ENCODE data around the gene ZHX3. TPM values are rescaled to one million over a fixed set of nuclear protein-coding genes. Genes with fewer than 3 reads are reported as not detected.

ZHX3 gene
- total RNA-seq, 1 experiment from 2014 or later: 22.7 TPM

DNA sequence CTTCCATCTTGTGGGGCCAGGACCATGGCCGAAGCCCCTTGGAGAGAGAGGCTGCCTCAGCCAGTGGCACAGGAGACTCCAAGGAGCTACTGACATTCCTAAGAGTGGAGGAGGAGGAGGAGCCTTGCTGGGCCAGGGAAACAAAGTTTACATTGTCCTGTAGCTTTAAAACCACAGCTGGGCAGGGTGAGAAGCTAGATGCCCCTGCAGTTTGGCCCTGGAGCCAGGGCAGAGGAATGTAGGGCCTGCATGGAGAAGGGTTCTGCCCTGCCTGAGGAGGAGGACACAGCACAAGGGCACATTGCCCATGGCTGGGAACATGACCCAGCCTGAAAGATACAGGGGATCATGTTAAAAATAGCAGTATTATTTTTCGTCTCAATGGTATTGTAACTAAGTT, 142.7 kb downstream of the ZHX3 start:
- H3K27me3 Mint-ChIP-seq (ENCODE audit: unreplicated experiment): no peaks in the 10 kb centered on the region
- H3K4me1 Mint-ChIP-seq (ENCODE audit: low read depth, unreplicated experiment): no peaks in the 10 kb centered on the region
- CTCF ChIA-PET: interaction anchor here (1.1 kb wide), 1 partner anchor 155 kb away, joined by 3 read pairs; no protein-coding TSS in a partner anchor
- BruUV-seq (replicated peaks): no TSS peak
- TF ChIP-seq, protein P1, sequence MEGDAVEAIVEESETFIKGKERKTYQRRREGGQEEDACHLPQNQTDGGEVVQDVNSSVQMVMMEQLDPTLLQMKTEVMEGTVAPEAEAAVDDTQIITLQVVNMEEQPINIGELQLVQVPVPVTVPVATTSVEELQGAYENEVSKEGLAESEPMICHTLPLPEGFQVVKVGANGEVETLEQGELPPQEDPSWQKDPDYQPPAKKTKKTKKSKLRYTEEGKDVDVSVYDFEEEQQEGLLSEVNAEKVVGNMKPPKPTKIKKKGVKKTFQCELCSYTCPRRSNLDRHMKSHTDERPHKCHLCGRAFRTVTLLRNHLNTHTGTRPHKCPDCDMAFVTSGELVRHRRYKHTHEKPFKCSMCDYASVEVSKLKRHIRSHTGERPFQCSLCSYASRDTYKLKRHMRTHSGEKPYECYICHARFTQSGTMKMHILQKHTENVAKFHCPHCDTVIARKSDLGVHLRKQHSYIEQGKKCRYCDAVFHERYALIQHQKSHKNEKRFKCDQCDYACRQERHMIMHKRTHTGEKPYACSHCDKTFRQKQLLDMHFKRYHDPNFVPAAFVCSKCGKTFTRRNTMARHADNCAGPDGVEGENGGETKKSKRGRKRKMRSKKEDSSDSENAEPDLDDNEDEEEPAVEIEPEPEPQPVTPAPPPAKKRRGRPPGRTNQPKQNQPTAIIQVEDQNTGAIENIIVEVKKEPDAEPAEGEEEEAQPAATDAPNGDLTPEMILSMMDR (IDR thresholded peaks at IDR 0.05; ENCODE audit: unreplicated experiment): no peak
- no peak overlapping the region for H3K27ac Mint-ChIP-seq (ENCODE audit: unreplicated experiment)
- H3K4me3 Mint-ChIP-seq (ENCODE audit: low read depth, unreplicated experiment): no peak overlapping the region
- peaks cover 13% of the 10 kb centered on the region for H3K36me3 Mint-ChIP-seq (ENCODE audit: insufficient read depth, unreplicated experiment)
- intact Hi-C loops (cut with micrococcal nuclease; ENCODE audit: unreplicated experiment): no loop called here
- DNase-seq: no peak
- H3K9me3 Mint-ChIP-seq (ENCODE audit: low read depth, unreplicated experiment): no peaks in the 10 kb centered on the region

GRCh38 chr20:41174373-41174772, 143.2 kb downstream of the ZHX3 start:
- no peak for DNase-seq
- Mint-ChIP-seq H3K27me3 (ENCODE audit: unreplicated experiment) (no peaks in the 10 kb centered on the region), H3K27ac (ENCODE audit: unreplicated experiment) (no peak overlapping the region), H3K4me3 (ENCODE audit: low read depth, unreplicated experiment) (no peak overlapping the region), H3K4me1 (ENCODE audit: low read depth, unreplicated experiment) (no peaks in the 10 kb centered on the region), H3K36me3 (ENCODE audit: insufficient read depth, unreplicated experiment) (peaks cover 17% of the 10 kb centered on the region), H3K9me3 (ENCODE audit: low read depth, unreplicated experiment) (no peaks in the 10 kb centered on the region)
- intact Hi-C loops (cut with micrococcal nuclease; ENCODE audit: unreplicated experiment): no loop called here
- TSS peak; percentile 16 for BruUV-seq (replicated peaks)
- CTCF ChIA-PET: interaction anchor here (1.1 kb wide), 1 partner anchor 155 kb away, joined by 3 read pairs; no protein-coding TSS in a partner anchor
- TF ChIP-seq, protein P1 (IDR thresholded peaks at IDR 0.05; ENCODE audit: unreplicated experiment): no peak

DNA sequence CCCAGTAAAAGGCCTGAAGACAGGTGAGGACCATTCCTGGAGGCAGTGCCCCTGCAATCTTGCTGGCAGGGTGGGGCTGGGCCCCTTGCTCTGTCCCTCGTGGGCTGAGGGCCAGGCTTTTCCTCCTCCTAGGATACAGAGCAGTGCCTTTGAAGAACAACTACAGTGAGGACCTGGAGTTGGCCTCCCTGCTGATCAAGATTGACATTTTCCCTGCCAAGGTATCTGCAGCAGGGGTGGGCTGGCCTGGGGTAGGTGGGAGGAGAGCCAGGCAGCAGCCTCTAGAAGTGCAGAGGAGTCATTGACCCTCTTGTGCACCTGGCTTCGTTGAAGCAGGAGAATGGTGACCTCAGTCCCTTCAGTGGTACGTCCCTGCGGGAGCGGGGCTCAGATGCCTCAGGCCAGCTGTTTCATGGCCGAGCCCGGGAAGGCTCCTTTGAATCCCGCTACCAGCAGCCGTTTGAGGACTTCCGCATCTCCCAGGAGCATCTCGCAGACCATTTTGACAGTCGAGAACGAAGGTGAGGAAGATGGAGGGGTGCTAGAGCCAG, 143.7 kb downstream of the ZHX3 start:
- Mint-ChIP-seq H3K36me3 (ENCODE audit: insufficient read depth, unreplicated experiment) (peaks cover 22% of the 10 kb centered on the region), H3K9me3 (ENCODE audit: low read depth, unreplicated experiment) (no peaks in the 10 kb centered on the region), H3K27me3 (ENCODE audit: unreplicated experiment) (no peaks in the 10 kb centered on the region), H3K27ac (ENCODE audit: unreplicated experiment) (no peak overlapping the region), H3K4me1 (ENCODE audit: low read depth, unreplicated experiment) (no peaks in the 10 kb centered on the region), H3K4me3 (ENCODE audit: low read depth, unreplicated experiment) (no peak overlapping the region)
- CTCF ChIA-PET: interaction anchor here (2.3 kb wide), 1 partner anchor 166 kb away, joined by 99 read pairs; the partner anchor contains the start of gene LPIN3
- intact Hi-C loops (cut with micrococcal nuclease; ENCODE audit: unreplicated experiment): loop anchor here (1.0 kb wide), 4 partner anchors 39 to 237 kb away; partner anchors contain the start of gene LPIN3
- no TSS peak for BruUV-seq (replicated peaks)
- TF ChIP-seq, protein P1 (IDR thresholded peaks at IDR 0.05; ENCODE audit: unreplicated experiment): no peak
- no peak for DNase-seq

- intact Hi-C loops (cut with micrococcal nuclease; ENCODE audit: unreplicated experiment): loop anchor here (1.0 kb wide), 4 partner anchors 38 to 238 kb away; partner anchors contain the start of gene LPIN3
- TF ChIP-seq, protein P1 (IDR thresholded peaks at IDR 0.05; ENCODE audit: unreplicated experiment): peak; percentile 96
- BruUV-seq (replicated peaks): no TSS peak
- H3K36me3 Mint-ChIP-seq (ENCODE audit: insufficient read depth, unreplicated experiment): peaks cover 24% of the 10 kb centered on the region
- CTCF ChIA-PET: interaction anchor here (0.6 to 2.3 kb wide), 9 partner anchors 38 to 238 kb away, joined by 3 to 99 read pairs (median 4); partner anchors contain the start of genes LPIN3 and ZHX3
- H3K4me1 Mint-ChIP-seq (ENCODE audit: low read depth, unreplicated experiment): no peaks in the 10 kb centered on the region
- H3K27ac Mint-ChIP-seq (ENCODE audit: unreplicated experiment): no peak overlapping the region
- H3K27me3 Mint-ChIP-seq (ENCODE audit: unreplicated experiment): no peaks in the 10 kb centered on the region
- no peaks in the 10 kb centered on the region for H3K9me3 Mint-ChIP-seq (ENCODE audit: low read depth, unreplicated experiment)
- no peak overlapping the region for H3K4me3 Mint-ChIP-seq (ENCODE audit: low read depth, unreplicated experiment)
- DNase-seq: peak; percentile 92
These were observed 144.3 kb downstream of the ZHX3 start for GRCh38 chr20:41173161-41173721.
